Measurements from ENCODE around the gene PLAAT1.

The PLAAT1 gene

DNA sequence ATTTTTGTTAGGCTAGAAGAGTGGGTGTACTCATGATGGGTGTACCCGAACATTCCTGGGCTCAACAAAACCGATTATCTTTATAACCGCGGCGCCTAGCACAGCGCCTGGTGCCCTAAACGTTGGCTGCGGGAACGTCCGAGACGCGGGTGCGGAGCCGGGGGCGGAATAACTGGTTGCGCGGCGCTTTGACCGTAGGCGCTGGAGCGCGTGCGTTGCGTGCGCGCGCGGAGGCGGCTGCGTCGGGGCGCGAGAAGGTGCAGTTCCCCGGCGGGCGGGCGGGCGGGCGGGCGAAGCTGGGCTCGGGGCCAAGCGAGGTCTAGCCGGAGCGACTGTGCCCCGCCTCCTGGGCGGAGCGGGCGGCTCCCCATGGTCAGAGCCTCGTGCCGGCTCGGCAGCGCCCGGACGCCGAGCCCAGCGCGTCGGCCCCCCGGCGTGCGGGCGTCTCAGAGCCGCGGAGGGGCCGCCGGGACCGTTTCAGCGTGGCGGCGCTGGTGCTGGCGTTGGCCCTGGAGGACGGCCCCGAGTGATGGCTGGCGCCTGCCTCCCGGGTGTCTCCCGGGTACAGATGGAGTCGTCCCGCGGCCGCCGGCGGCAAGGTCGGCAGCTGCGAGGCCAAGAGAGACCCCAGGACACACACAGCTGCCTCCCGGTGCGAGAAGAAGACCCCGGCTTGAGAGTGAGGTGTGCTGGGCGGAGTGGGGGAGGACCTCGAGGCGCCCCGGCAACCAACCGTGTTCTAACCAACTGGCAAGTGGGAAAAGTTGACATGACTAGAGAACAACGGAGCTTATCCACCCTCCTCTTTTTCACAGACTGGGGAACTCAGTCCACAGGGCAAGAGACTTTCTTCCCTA lies at the start of gene PLAAT1:
Gene PLAAT1, plus strand, starts transcription at position 373 of the 857 bp plus-strand sequence. CDS start 14,429 bp downstream, outside the sequence.
- FAIRE-seq: no peak
- DNase-seq (ENCODE audit: low spot score): peak; percentile 54

DNA sequence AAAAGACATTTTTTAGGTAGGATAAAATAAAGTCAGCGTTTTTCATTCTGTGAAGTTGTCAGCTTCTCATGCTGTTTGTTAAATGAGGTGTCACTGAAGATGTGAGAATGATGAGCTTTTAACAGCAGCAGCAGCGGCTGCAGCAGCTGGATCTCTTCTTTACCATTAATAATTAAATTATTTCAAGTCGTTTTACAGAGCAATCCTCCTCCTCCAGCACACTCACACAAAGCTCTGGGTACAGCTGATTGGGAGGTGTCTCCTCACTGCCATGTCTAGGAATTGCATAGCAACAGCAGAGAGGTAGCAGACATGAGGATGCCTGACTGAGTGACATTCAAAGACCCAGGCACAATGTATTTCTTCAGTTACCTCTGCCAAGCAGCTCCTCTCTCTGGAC lies 46.7 kb upstream of the PLAAT1 start:
- FAIRE-seq: no peak
- no peak for DNase-seq (ENCODE audit: low spot score)

DNA sequence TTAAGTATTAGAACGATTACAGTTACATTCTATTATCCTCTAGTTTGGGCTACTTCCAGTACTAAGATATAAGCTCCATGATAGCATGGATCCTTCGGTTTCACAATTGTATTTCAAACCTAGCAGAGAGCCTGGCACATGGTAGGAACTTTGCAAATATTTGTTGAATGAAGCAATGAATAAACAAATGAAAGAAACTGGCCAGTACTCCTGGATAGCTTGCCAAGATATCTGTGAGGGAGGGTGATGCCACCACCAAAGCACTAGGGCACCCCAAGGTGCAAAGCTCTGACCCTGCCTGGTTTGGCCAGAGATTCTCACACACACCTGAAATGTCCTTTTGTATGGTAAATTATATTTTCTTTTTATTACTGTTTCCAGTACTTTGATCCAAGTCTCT lies 44.3 kb upstream of the PLAAT1 start:
- FAIRE-seq (no peak), DNase-seq (ENCODE audit: low spot score) (no peak)

DNA sequence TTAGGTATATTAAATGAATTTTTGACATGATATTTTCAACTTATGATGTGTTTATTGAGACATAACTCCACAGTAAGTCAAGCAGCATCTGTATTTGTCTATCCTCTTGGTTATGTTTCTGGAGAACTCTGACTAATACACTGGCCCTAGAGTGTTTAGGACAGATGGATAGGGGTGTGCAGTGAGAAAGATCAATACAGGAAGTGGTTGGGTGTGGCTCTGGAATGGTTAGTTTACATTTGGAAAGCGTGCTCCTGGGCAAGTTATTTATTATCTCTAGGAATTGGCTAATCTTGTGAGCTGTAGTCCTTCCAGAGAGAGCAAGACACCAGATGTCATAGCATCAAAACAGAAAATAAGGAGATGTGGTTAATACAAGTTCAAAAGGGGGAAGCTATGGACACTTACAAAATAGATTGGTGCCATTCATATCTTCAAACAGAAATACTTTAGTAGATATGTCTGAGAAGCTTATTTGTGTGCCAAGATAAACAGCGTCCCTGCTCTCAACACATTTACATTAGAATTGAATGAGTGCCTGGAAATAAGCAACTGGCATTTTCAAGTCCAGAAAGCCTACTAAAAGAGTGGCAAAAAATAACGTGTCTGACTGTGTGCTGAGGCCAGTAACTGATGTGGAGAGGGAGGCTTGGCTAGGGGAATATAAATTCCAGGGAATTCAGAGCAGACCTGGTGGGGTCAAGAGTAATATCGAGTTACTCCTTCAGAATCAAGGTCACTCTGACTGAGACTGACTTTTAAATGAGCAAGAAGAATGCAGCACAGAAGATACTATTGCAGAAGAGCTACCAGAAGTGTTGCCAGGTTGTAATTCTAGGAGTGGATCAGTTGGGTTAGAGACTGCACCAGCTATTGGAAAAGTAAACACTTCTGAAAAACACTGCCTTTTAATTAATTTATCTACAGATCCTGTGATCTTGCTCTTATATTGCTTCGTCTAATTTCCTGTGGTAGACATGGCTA lies 33.4 kb upstream of the PLAAT1 start:
- no peak for FAIRE-seq
- DNase-seq (ENCODE audit: low spot score): no peak

DNA sequence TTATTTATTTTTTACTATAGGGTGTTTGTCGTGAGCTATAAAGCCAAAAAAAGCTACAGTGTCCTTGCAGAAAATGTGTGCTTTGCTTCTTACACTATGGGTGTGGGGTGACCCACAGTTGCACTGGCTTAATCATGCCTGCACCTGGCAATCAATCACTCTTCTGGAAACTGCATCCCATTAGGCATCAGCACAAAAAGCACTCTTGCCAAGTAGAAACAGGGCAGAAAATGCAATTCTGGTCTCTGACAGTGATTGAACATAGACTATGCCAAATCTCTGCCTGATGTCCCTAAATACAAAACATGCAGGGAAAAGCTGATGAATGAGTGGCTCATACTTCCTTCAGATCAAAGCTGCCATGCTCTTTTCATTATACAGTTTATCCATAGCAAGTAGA lies 30.4 kb upstream of the PLAAT1 start:
- FAIRE-seq (no peak), DNase-seq (ENCODE audit: low spot score) (no peak)

DNA sequence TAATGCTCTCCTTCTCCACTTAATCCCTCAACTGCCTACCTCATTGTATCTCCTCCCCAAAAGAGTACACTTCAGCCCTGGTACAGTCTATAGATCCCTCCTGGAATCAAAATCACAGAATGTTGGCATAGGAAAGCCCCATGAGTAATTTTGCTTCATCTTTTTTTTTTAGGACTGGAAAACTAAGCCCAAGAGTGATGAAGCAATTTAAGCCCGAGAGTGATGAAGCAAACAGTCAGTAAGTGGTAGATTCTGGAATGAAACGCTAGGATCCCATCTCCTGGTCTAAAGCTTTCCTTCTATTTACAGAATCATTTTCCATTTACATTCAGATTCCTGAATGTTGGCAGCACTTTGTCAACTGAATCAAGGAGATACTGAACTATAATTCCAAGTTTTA lies 29.8 kb upstream of the PLAAT1 start:
- FAIRE-seq: no peak
- no peak for DNase-seq (ENCODE audit: low spot score)

DNA sequence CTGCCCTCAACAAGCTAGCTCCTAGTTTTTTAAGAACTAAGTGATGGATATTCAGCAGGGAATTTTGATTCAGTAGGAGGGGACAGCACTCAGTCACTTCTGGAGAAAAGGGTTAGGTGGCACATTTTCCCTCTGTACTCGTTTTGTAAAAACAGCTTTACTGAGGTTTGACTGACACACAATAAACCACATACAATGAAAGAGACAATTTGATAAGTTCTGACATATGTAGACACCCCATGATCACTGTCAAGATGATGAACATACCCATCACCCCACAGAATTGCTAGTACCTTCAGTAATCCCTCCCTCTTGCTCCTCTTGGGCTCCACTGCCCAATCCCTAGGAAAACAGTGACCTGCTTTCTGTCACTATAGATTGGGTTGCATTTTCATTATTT lies 29.0 kb upstream of the PLAAT1 start:
- DNase-seq (ENCODE audit: low spot score): no peak
- no peak for FAIRE-seq

DNA sequence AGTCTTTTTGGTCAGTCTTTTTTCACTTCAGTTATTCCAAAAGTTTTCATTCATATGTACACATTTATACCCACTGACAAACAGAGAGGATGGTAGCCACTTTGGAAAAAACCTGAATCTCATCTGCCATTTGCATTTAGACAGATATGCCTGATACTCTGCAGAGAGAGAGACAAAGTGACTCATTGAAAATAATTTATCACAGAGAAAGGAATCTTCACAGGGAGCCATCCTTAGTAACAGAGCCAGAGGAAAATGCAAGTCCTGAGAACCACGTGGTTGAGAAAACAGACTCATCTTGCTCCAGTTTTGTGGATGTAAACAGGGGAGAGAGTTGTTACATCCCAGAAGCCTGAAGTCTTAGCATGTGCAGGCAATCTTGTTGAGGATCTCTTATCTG lies 28.2 kb upstream of the PLAAT1 start:
- DNase-seq (ENCODE audit: low spot score): no peak
- no peak for FAIRE-seq

DNA sequence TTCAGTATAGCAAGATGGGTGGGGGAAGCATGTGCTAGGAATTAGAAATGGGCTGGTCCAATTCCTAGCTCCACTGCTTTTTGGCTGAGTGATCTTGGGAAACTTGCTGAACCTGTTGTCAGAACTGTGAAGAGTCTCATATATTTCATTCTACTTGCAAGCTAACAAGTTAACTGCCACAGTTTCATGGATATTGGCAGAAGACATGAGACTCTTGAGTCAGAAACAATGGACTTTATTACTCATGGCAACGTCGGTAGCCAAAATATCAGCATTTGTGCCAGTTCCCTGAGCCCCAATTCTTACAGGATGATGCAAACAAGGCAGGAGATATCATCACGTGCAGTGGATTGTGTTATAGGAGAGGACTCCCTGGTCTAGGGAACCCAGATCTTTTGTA lies 26.6 kb upstream of the PLAAT1 start:
- no peak for DNase-seq (ENCODE audit: low spot score)
- no peak for FAIRE-seq

DNA sequence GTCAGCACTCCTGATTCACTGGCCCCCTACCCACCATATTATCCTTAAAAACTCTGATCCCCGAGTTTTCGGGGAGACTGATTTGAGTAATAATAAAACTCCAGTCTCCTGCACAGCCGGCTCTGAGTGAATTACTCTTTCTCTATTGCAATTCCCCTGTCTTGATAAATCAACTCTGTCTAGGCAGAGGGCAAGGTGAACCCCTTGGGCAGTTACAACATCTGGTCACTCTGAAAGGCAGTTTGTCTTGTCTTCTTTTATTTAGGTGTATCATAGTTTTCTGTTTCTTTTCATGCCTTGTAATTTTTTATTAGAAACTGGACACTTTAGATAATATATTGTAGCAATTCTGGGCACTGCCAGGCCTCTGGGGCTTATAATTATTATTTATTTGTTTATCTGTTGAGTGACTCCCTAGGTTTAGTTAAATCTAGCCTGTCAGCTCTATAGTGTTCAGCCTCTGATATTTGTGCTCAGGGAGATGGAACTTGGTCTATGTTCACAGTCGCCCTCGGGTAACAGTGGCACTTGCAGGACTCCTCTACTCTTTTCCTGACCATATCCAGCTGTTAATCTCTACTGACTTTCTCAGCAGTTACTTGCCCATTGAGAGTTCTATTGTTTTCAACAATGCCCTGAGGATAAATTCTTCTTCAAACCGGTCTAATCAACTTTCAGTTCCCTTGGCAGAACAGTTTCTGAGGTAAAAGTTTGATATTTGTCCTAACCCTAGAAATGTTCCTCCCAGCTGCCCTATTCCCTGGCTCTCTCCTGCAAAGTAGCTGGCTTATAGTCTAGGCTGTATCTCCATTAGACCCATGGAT lies 15.5 kb upstream of the PLAAT1 start:
- FAIRE-seq: no peak
- no peak for DNase-seq (ENCODE audit: low spot score)

DNA sequence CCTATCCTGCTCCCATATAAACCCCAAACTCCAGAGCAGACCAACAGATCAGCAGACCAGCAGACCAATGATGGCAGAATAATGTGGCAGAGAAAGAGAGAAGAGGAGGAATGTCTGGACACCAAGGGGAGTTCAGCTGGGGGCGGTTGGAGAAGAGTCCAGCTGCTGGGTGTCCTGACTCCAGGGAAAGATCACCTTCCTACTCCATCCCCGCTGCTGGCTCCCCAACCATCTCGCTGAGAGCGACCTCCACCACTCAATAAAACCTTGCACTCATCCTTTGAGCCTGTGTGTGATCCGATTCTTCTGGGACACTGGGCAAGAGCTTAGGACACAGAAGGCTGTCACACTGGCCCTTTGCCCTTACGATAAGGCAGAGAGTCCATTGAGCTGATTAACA lies 12.8 kb upstream of the PLAAT1 start:
- FAIRE-seq (no peak), DNase-seq (ENCODE audit: low spot score) (no peak)

DNA sequence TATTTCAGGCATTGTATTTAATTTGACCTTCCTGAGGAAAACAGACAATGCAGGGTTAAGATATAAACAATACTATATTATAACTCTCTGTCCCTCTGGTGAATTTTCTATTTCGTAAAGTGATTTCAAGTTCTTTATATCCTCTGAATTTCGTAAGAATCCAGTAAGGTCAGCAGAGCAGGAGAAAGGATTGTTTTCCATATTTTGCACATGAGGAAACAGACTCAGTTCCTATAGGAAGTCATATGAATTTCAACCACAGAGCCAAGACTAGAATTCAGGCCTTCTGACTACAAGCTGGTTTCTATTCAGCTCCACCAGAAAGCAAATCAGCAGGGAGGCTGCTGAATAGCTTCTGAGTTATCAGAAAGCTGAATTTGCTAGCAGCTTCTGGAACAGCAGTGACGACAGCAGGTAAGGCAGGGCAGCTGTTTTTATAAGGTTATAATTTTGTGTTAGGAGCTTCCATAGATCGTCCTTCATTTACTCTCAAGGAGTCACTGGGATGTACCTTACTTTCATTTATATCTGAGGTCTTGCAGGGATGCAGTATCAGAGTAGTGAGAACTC lies 11.1 kb upstream of the PLAAT1 start:
- FAIRE-seq: no peak
- no peak for DNase-seq (ENCODE audit: low spot score)

DNA sequence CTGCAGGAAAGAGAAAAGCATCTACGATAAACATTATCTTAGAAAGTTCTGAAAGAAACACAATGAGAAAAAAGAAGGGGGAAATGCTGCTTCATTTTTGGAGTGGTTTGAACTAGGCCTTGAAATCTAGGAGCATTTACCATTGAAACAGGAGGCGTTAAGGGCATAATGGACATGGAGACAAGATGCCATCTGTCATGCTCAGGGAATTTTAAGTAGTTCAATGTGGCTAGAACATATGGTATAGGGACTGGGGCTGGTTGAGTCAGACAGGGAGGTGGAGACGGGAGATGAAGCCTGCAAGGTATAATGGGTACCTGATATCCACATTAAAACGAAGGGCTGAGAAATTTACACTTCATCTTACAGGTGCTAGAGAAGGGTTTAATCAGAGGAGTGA lies 10.4 kb upstream of the PLAAT1 start:
- DNase-seq (ENCODE audit: low spot score): no peak
- FAIRE-seq: no peak

DNA sequence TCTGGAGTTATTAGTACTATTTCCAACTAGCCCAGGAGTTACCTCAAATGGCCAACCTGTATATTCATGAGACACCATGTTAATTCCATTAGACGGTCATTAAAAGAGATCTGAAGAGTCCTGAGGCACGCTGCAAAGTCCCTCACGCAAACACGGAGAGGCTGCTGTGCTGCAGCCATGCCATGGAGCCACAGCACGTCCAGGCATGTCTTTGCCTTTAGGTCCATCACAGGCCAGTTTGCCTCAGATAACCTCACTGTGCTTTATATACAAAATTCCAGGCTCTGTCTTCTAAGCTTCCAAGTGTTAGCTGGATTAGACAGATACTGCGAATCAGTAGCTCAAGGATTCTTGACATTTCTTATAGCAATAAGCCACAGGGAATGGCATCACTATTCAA lies 9.8 kb upstream of the PLAAT1 start:
- FAIRE-seq (no peak), DNase-seq (ENCODE audit: low spot score) (no peak)

DNA sequence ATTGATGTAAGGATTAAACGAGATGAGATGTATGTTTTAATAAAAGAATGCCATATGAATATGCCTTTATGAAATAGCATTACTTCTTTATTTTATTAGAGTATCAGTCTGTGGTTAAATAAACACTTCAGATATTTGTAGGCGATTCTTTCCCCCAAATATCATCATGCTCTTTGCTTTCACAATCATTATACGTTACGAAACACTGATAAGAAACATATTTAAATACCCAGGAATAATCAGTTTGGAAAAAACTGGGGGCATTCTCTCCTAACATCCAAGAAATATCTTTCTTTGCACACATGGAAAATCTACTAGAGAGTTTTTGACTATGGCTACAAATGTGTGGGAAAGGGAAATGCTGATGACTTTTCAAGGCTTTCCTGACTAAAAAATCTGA lies 4.4 kb upstream of the PLAAT1 start:
- DNase-seq (ENCODE audit: low spot score): no peak
- no peak for FAIRE-seq

DNA sequence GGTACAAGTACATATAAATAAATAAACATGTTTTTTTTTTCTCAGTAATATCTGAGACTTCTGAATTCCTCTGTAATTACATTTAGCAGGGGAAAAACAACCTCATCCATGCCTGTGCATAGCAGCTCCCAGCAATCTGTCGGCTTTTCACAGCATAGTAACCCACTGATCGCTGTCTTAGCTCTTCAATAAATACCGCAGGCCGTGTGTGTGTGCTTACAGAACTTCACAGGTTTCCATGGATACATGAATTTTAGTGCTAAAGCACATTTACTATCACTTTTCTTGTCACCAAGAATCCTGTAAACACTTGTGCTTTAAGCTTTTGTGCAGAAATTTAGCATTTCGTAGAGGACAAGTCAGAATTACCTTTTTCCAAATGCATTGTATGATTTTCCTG lies 4.0 kb upstream of the PLAAT1 start:
- FAIRE-seq (no peak), DNase-seq (ENCODE audit: low spot score) (no peak)

DNA sequence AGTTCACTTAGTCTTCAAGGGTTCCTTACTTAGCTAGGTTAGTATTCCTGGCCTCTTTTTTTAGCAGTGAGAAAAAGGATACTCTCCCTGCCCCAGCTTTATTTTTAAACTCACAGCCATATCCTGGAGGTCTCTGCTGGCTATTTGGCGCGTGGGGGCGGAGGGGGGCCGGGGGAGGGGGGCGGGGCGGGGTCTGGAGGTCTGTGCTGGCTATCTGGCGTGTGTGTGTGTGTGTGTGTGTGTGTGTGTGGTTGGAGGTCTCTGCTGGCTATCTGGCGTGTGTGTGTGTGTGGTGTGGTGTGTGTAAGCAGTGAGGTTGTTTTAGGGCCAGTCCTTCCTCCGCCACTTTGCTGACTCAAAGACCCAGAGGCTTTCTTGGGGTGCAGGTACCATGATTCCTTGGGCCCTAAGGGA lies 579 bp upstream of the PLAAT1 start:
- FAIRE-seq (no peak), DNase-seq (ENCODE audit: low spot score) (no peak)

DNA sequence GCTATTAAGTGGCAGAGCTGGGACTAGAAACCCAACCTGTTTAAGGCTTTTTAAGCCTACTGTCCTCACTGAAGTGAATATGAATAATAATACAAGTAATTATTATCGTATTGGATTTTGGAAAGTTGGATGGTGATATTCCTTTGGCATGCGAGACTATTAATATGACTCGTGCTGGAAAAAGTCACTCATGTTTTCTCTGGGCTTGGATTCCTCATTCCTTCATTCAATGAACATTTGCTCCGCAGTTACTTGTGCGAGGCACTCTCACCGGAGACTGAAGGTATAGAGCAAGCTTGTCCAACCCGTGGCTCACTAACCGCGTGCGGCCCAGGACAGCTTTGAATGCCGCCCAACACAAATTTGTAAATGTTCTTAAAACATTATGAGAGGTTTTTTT lies 694 bp downstream of the PLAAT1 start:
- DNase-seq (ENCODE audit: low spot score): no peak
- no peak for FAIRE-seq

DNA sequence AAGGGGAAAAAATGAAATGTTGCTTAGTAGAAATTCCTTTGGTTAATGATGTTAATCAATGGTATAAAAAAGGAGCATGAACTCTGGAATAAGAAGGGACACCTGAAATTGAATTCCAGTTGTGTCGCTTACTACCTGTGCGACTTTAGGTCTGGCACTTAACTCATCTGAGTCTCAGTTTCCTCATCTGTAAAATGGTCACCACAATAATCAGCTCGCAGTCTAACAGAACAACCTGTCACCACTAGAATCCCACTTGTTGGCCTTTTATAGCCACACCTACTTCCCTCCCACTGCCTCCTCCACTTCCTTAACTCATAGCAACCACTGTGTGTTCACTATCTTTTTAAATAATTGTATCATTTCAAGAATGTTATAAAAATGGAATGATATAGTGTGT lies 2.5 kb downstream of the PLAAT1 start:
- DNase-seq (ENCODE audit: low spot score): no peak
- no peak for FAIRE-seq

DNA sequence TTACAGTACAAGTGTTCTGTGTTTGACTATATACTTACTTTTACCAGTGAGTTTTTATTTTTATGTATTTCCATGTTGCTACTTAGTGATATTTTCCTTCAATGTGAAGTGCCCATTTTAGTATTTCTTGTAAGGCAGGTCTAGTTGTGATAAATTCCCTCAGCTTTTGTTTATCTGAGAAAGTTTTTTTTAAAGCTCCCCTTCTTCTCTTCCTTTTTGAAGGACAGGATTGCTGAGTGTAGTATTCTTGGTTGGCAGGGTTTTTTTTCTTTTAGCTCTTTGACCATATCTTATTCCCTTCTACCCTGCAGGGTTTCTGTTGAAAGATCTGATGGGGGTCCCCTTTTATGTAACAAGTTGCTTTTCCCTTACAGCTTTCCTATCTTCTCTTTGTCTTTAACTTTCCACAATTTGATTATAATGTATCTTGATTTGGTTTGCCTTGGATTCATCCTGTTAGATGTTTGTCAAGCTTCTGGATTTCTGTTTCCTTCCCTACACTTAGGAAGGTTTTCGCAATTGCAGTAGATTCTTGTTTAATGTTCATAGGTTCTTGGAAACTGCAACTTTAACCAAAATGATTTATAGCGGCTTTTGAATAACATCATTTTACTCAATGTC lies 7.9 kb downstream of the PLAAT1 start:
- FAIRE-seq (no peak), DNase-seq (ENCODE audit: low spot score) (no peak)

DNA sequence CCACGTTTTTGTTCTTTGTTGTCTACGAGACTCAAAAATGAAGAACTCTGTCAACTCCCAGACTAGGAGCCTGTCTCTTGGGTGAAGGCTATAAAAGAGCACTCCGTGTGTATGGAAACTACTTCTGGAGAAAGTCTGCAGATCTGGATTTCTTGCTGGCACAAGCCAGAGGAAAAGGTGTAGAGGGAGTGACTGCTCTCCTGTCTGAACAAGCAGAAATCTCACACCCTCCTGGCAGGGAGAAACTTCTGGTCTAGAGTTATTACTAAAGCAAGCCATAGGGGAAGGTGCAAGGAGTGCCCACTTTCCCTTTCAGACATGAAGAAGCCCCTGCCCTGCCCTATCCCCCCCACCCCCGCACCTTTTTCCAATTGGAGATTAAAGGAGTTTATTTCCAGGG lies 9.5 kb downstream of the PLAAT1 start:
- FAIRE-seq (no peak), DNase-seq (ENCODE audit: low spot score) (no peak)

Data from RCC 7860 (cell line).